Spleen (tissue), 7 donors: Measurements from ENCODE around the gene CACNA1C.

ENCODE experiments used
- CTCF ChIP-seq, 11 experiments: fragments of 200-600 bp in 7 of 11; fragments of 450-650 bp in 4 of 11; sonication (generic) in 4 of 11; IDR thresholded peaks in 8 of 11; conservative IDR thresholded peaks in 3 of 11; 1 replicate in 7 of 11; 2 replicates in 4 of 11; pipeline versions ENCODE4 v1.4.0 to v1.8.0; 2016 to 2021; ENCODE audit warnings: antibody characterized with exemption in 11 of 11, inconsistent platforms in 4 of 11, mild to moderate bottlenecking in 1 of 11
- POLR2A ChIP-seq, 3 donors: fragments of 450-650 bp; IDR thresholded peaks; one replicate each; pipeline ENCODE4 v1.5.1; 2017; ENCODE audit warnings: antibody characterized with exemption in 3 of 3, mild to moderate bottlenecking in 1 of 3
- donor health status: DM: no; HTN: no; CAD: no; lungs with moderate emphysema.
- donor health status: DM: no; HTN: no; CAD: no.
- donor health status: DM: no; HTN: no; CAD: no.

- TF ChIP-seq CTCF (IDR thresholded peaks at IDR 0.05 in 8 of 11, conservative IDR thresholded peaks at IDR 0.05 in 3 of 11) = no peak
- no peak for TF ChIP-seq POLR2A (IDR thresholded peaks at IDR 0.05)
Measured at GRCh38 chr12:2231011-2231595, 178.3 kb downstream of the CACNA1C start.
